ENCODE results near the gene ENAM.

ENAM gene

GRCh38 chr4:70628444-70628843 is at the start of gene ENAM:
TSS of gene ENAM (plus strand) at chr4:70628744. CDS start at chr4:70629501, 757 bp downstream.
- DNase-seq (ENCODE audit: low spot score), result no peak

GRCh38 chr4:70581980-70582379 is 46.6 kb upstream of the ENAM start:
- no peak for DNase-seq (ENCODE audit: low spot score)

- no peak for DNase-seq (ENCODE audit: low spot score)
These were observed 44.4 kb upstream of the ENAM start for GRCh38 chr4:70583952-70584834.

GRCh38 chr4:70586841-70587240 is 41.7 kb upstream of the ENAM start:
- no peak for DNase-seq (ENCODE audit: low spot score)

- DNase-seq (ENCODE audit: low spot score), result no peak
These were observed 38.8 kb upstream of the ENAM start for GRCh38 chr4:70589785-70590184.

- DNase-seq (ENCODE audit: low spot score), result no peak
These were observed 36.5 kb upstream of the ENAM start, which contains the start of gene AMBN for GRCh38 chr4:70591955-70592582. TSS of gene AMBN (plus strand) at chr4:70592256. CDS start at chr4:70592359, 103 bp downstream.

- no peak for DNase-seq (ENCODE audit: low spot score)
These were observed 34.3 kb upstream of the ENAM start for GRCh38 chr4:70594196-70594595.

GRCh38 chr4:70600305-70600704 is 28.2 kb upstream of the ENAM start:
- DNase-seq (ENCODE audit: low spot score), result no peak

GRCh38 chr4:70600977-70601376 is 27.6 kb upstream of the ENAM start:
- DNase-seq (ENCODE audit: low spot score), result no peak

GRCh38 chr4:70601422-70602039 is 27.0 kb upstream of the ENAM start:
- DNase-seq (ENCODE audit: low spot score), result peak; percentile 65

GRCh38 chr4:70603856-70604255 is 24.7 kb upstream of the ENAM start:
- no peak for DNase-seq (ENCODE audit: low spot score)

GRCh38 chr4:70606459-70606858 is 22.1 kb upstream of the ENAM start:
- DNase-seq (ENCODE audit: low spot score), result no peak

- DNase-seq (ENCODE audit: low spot score), result no peak
These were observed 21.1 kb upstream of the ENAM start for GRCh38 chr4:70607334-70607853.

GRCh38 chr4:70608324-70608723 is 20.2 kb upstream of the ENAM start:
- no peak for DNase-seq (ENCODE audit: low spot score)

GRCh38 chr4:70613306-70614183 is 15.0 kb upstream of the ENAM start:
- no peak for DNase-seq (ENCODE audit: low spot score)

GRCh38 chr4:70614184-70614555 is 14.4 kb upstream of the ENAM start:
- no peak for DNase-seq (ENCODE audit: low spot score)

- DNase-seq (ENCODE audit: low spot score), result no peak
These were observed 9.3 kb upstream of the ENAM start for GRCh38 chr4:70619288-70619687.

GRCh38 chr4:70619778-70620177 is 8.8 kb upstream of the ENAM start:
- DNase-seq (ENCODE audit: low spot score), result no peak

GRCh38 chr4:70623323-70623722 is 5.2 kb upstream of the ENAM start:
- DNase-seq (ENCODE audit: low spot score), result no peak

- DNase-seq (ENCODE audit: low spot score), result no peak
These were observed 4.2 kb upstream of the ENAM start for GRCh38 chr4:70624226-70624793.

GRCh38 chr4:70627620-70628019 is 924 bp upstream of the ENAM start:
- DNase-seq (ENCODE audit: low spot score), result no peak

Measured in CD4-positive, alpha-beta T cell treated with Interleukin-15 for 4 hours (primary cell).